ENCODE measurements around the gene SMARCD3. TPM values are rescaled to one million over a fixed set of nuclear protein-coding genes. Genes with fewer than 3 reads are reported as not detected.

The SMARCD3 gene
- total and polyA plus RNA-seq, 2 of the 13 experiments (the other 11 are each of a cell fraction or from before 2014, with no cell fraction given): 0.20 to 0.62 TPM

- TF ChIP-seq ZBTB14 (CRISPR knock-in tag; IDR thresholded peaks at IDR 0.05) (0 out of 2 replicates have a peak, but pooled peaks have one; percentile 27), ASH2L (IDR thresholded peaks at IDR 0.05; ENCODE audit: insufficient read length, low read depth, low read length) (peak; percentile 86), ZNF678 (CRISPR knock-in tag; IDR thresholded peaks at IDR 0.05) (no peak), ZNF773 (CRISPR knock-in tag; IDR thresholded peaks at IDR 0.05; ENCODE audit: borderline replicate concordance) (no peak), PRDM15 (CRISPR knock-in tag; IDR thresholded peaks at IDR 0.05) (no peak), HIC2 (CRISPR knock-in tag; IDR thresholded peaks at IDR 0.05; ENCODE audit: low read depth) (no peak), AHDC1 (CRISPR knock-in tag; IDR thresholded peaks at IDR 0.05; ENCODE audit: borderline replicate concordance) (no peak), ZNF687 (CRISPR knock-in tag; IDR thresholded peaks at IDR 0.05) (peak; percentile 80), KAT8 (CRISPR knock-in tag; IDR thresholded peaks at IDR 0.05) (peak; percentile 96), ZNF841 (CRISPR knock-in tag; IDR thresholded peaks at IDR 0.05; ENCODE audit: borderline replicate concordance) (no peak)
Measured at GRCh38 chr7:151226875-151227782, 21.4 kb downstream of the SMARCD3 start, which contains the start of gene ABCF2 (continued).

All from HepG2 (cell line).